Measurements from ENCODE around the gene ZNF782. TPM values are rescaled to one million over a fixed set of nuclear protein-coding genes. Genes with fewer than 3 reads are reported as not detected.

ZNF782 gene
- total RNA-seq, 4 donors from 2014 or later: 4.7 to 10.1 (median 6.5) TPM

DNA sequence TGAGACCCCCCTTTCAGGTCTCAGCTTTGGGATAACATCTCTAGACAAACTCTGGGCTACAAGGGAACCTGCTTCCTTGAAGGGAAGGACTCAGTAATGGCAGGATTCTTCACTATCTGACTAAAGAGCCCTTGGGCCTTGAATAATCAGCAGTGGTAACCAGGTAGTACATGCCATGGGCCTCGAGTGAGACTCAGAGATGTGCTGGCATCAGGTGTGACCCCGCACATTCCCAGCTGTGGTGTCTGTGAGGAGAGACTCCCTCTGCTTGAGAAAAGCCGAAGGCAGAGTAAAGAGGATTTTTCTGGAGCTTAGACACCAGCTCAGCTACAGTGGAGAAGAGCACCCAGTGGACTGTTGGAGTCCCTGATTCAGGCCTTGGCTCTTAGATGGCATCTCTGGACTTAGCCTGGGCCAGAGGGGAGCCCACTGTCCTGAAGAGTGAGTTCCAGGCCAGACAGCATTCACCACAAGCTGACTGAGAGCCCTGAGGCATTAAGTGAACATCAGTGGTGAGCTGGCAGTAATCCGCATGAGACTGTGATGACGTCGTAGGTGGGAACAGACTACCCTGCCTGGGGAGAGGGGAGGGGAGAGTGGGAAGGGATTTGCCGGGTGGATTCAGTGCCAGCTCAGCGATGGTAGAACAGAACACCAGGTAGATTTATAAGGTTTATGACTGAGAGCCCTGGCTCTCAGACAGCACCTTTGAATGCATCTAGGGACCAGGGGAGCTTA, 5.3 kb upstream of the ZNF782 start:
- TF ChIP-seq POLR2A (IDR thresholded peaks at IDR 0.05): no peak
- no peak for TF ChIP-seq CTCF (IDR thresholded peaks at IDR 0.05)
- DNase-seq: no peak
- no peaks in the 10 kb centered on the region for H3K9me3 ChIP-seq
- peaks cover 0 to 15% (median 0%) of the 10 kb centered on the region in 3 donors for H3K4me1 ChIP-seq
- no peaks in the 10 kb centered on the region for H3K36me3 ChIP-seq
- no peaks in the 10 kb centered on the region for H3K27me3 ChIP-seq
- WGBS, 2 donors: 47 to 58% methylated on average over 7 to 8 of the region's 8 CpGs
- no peak overlapping the region for H3K4me3 ChIP-seq
- peak overlapping the region in 1 of 4 donors; percentile 15 for H3K27ac ChIP-seq
- intact Hi-C loops (cut with DNase I): loop anchor here (10.0 kb wide), 1 partner anchor 255 kb away; no protein-coding TSS in a partner anchor

- Histone ChIP-seq H3K9me3 (no peaks in the 10 kb centered on the region), H3K27me3 (no peaks in the 10 kb centered on the region), H3K36me3 (no peaks in the 10 kb centered on the region), H3K27ac (no peak overlapping the region), H3K4me3 (no peak overlapping the region), H3K4me1 (peaks cover 0 to 18% (median 0%) of the 10 kb centered on the region in 3 donors)
- 55 to 72% methylated on average over 4 of the region's 8 CpGs for WGBS, 2 donors
- TF ChIP-seq POLR2A (IDR thresholded peaks at IDR 0.05) (no peak), CTCF (IDR thresholded peaks at IDR 0.05) (no peak)
- DNase-seq: no peak
- intact Hi-C loops (cut with DNase I): loop anchor here (10.0 kb wide), 1 partner anchor 256 kb away; no protein-coding TSS in a partner anchor
Measured at GRCh38 chr9:96858670-96859069, 4.4 kb upstream of the ZNF782 start.

DNA sequence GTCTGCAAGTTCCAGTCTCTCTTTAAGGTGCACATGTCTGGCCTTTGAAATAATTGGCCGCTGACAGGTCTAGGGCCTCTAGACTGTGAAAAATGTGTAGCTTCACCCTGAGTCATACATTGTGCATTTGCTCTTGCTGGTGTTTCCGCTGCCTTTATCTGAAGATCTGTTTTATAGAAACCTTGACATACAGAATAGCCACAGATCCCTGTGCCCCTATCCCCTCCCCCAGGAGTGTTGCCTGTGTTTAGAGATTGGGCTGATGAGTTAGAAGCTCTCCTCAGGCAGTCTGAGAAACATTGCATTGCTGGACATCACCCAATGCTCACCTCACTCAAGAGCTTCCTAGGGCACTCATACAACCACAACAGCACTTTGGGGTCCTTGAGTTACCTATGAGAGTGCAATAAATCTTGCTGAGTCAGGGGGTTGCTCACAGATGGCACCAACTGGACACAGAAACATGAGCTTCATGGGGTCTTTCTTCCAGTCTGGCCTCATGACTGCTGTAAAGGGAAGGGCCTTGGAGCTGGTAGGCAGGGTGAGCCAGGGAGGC, 3.8 kb upstream of the ZNF782 start:
- Histone ChIP-seq H3K36me3 (no peaks in the 10 kb centered on the region), H3K27ac (no peak overlapping the region), H3K4me3 (no peak overlapping the region), H3K4me1 (peaks cover 5 to 24% (median 6%) of the 10 kb centered on the region in 3 donors), H3K9me3 (no peaks in the 10 kb centered on the region), H3K27me3 (no peaks in the 10 kb centered on the region)
- no peak for DNase-seq
- 80 to 83% methylated on average over 2 of the region's 2 CpGs for WGBS, 2 donors
- intact Hi-C loops (cut with DNase I): loop anchor here (10.0 kb wide), 1 partner anchor 257 kb away; no protein-coding TSS in a partner anchor
- TF ChIP-seq CTCF (IDR thresholded peaks at IDR 0.05): no peak
- no peak for TF ChIP-seq POLR2A (IDR thresholded peaks at IDR 0.05)

DNA sequence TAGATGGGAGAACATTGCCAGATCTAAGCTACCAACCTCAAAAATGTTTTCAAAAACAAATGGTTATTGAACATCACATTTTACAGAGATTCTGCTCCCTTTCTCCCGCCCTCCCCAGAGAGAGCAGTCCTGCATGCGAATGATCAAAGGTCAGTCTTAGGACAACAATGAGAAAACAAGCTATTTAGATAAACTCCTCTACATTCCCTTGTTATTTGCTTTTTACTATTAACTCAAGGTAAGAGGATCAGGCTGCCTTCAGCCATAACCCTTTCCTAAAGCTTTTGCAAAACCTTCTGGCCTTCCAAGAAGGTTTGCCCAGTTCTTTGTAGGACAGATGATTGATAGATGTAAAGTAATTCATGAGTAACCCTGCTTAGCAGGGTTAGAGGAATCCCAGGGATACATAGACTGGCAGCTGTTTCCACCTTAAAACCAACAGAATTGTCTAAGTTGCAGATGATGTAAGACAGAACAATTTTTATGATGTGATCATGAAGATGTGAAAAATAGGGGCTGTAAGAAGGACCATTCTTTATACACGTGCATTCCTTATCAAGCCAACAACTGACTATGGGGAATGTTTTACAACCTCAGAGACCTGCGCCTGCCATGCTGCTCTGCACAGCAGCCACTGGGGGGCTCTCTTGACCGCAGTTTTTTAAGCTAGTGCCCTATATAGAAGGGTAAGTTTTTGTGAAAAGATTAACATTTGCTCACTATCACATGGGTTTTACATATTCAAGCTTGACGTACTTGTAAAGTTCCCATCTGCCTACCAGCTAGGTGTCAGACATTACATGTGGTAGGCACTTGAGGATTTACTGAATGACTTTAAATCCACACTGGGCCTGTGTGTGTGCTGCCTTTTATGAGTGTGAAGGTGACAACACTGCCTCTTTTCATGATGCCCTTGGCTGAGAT, 2.3 kb upstream of the ZNF782 start:
- Histone ChIP-seq H3K27me3 (no peaks in the 10 kb centered on the region), H3K4me1 (peaks cover 7 to 39% (median 13%) of the 10 kb centered on the region in 3 donors), H3K36me3 (no peaks in the 10 kb centered on the region), H3K9me3 (no peaks in the 10 kb centered on the region), H3K27ac (no peak overlapping the region), H3K4me3 (no peak overlapping the region)
- WGBS, 2 donors: 11 to 15% methylated on average over 6 of the region's 6 CpGs
- intact Hi-C loops (cut with DNase I): loop anchor here (10.0 kb wide), 1 partner anchor 258 kb away; no protein-coding TSS in a partner anchor
- peak; percentile 51 to 89 (median 83) for TF ChIP-seq CTCF (IDR thresholded peaks at IDR 0.05)
- no peak for TF ChIP-seq POLR2A (IDR thresholded peaks at IDR 0.05)
- no peak for DNase-seq
